Uterus (tissue), 4 donors: Measurements from ENCODE around the gene ZSCAN25. TPM values are rescaled to one million over a fixed set of nuclear protein-coding genes. Genes with fewer than 3 reads are reported as not detected.

Source experiments
- DNase-seq, 2 donors: peaks; one replicate each; pipeline ENCODE4 v3.0.0-alpha.2; 2019 to 2020
- H3K27ac ChIP-seq, 2 donors: fragments of 200-600 bp; sonication (generic); 1 replicate in 1 of 2; 2 replicates in 1 of 2; pipeline ENCODE4 v1.5.1; 2016 to 2018
- H3K27me3 ChIP-seq, 2 donors: fragments of 200-600 bp; sonication (generic); one replicate each; pipeline ENCODE4 v1.5.1; 2018 to 2019; ENCODE audit warnings: control low read depth in 1 of 2
- H3K36me3 ChIP-seq, 2 donors: fragments of 200-600 bp; sonication (generic); one replicate each; pipeline ENCODE4 v1.5.1; 2019; ENCODE audit warnings: control low read depth in 1 of 2
- H3K4me1 ChIP-seq, 2 donors: fragments of 200-600 bp; sonication (generic); one replicate each; pipeline ENCODE4 v1.5.1; 2018 to 2019; ENCODE audit warnings: control low read depth in 1 of 2
- H3K4me3 ChIP-seq, 2 donors: fragments of 200-600 bp; sonication (generic); 1 replicate in 1 of 2; 2 replicates in 1 of 2; pipeline ENCODE4 v1.5.1; 2018 to 2019; ENCODE audit warnings: mild to moderate bottlenecking in 1 of 2
- H3K9me3 ChIP-seq, 2 donors: fragments of 200-600 bp; sonication (generic); one replicate each; pipeline ENCODE4 v1.5.1; 2019; ENCODE audit warnings: control low read depth in 1 of 2
- CTCF ChIP-seq, 4 experiments: fragments of 200-600 bp in 2 of 4; fragments of 450-650 bp in 2 of 4; sonication (generic) in 2 of 4; IDR thresholded peaks; one replicate each; pipeline ENCODE4 v1.5.1; 2016 to 2019; ENCODE audit warnings: antibody characterized with exemption in 4 of 4, mild to moderate bottlenecking in 2 of 4, moderate library complexity in 1 of 4
- POLR2A ChIP-seq, 2 donors: fragments of 450-650 bp; IDR thresholded peaks; one replicate each; pipeline ENCODE4 v1.6.1; 2016; ENCODE audit warnings: antibody characterized with exemption in 2 of 2, mild to moderate bottlenecking in 1 of 2, moderate library complexity in 1 of 2
- intact Hi-C: fragments of 100-400 bp; cut with DNase I; formaldehyde crosslinking; loops from one replicate; pipeline ENCODE4 v1.15.1; 2023; ENCODE audit warnings: low total_unique reads
- total RNA-seq, 4 donors: library from RNA; depleted of rRNA in 3 of 4; stranded (reverse); fragments of >200 nt in 3 of 4; gene quantifications; one replicate each; pipeline versions ENCODE4 v1.1.0 to v1.2.4, GENCODE V29; 2014 to 2023
- donor health status: DM: yes; HTN: yes; CAD: no.

ZSCAN25 gene
- total RNA-seq, 4 donors from 2014 or later: 6.8 to 26.9 (median 22.8) TPM

- H3K27ac ChIP-seq: no peak overlapping the region
- TF ChIP-seq CTCF (IDR thresholded peaks at IDR 0.05) (no peak), POLR2A (IDR thresholded peaks at IDR 0.05) (no peak)
- H3K4me3 ChIP-seq: no peak overlapping the region
- no peaks in the 10 kb centered on the region for H3K9me3 ChIP-seq
- intact Hi-C loops: no loop called here
- H3K36me3 ChIP-seq: no peaks in the 10 kb centered on the region
- DNase-seq: no peak
- no peaks in the 10 kb centered on the region for H3K4me1 ChIP-seq
- no peaks in the 10 kb centered on the region for H3K27me3 ChIP-seq
Measured at GRCh38 chr7:99665312-99666012, 48.7 kb downstream of the ZSCAN25 start.

GRCh38 chr7:99666013-99666395 is 49.3 kb downstream of the ZSCAN25 start:
- Histone ChIP-seq H3K9me3 (no peaks in the 10 kb centered on the region), H3K27ac (no peak overlapping the region), H3K36me3 (no peaks in the 10 kb centered on the region), H3K4me3 (no peak overlapping the region), H3K4me1 (no peaks in the 10 kb centered on the region), H3K27me3 (no peaks in the 10 kb centered on the region)
- DNase-seq: no peak
- TF ChIP-seq POLR2A (IDR thresholded peaks at IDR 0.05) (no peak), CTCF (IDR thresholded peaks at IDR 0.05) (no peak)
- intact Hi-C loops: no loop called here

GRCh38 chr7:99667179-99667578 is 50.4 kb downstream of the ZSCAN25 start:
- no peak overlapping the region for H3K4me3 ChIP-seq
- intact Hi-C loops: no loop called here
- H3K27me3 ChIP-seq: no peaks in the 10 kb centered on the region
- H3K4me1 ChIP-seq: no peaks in the 10 kb centered on the region
- no peak overlapping the region for H3K27ac ChIP-seq
- H3K9me3 ChIP-seq: no peaks in the 10 kb centered on the region
- DNase-seq: no peak
- no peaks in the 10 kb centered on the region for H3K36me3 ChIP-seq
- TF ChIP-seq POLR2A (IDR thresholded peaks at IDR 0.05) (no peak), CTCF (IDR thresholded peaks at IDR 0.05) (no peak)

GRCh38 chr7:99668541-99668940 is 51.8 kb downstream of the ZSCAN25 start:
- Histone ChIP-seq H3K9me3 (no peaks in the 10 kb centered on the region), H3K27me3 (no peaks in the 10 kb centered on the region), H3K4me3 (no peak overlapping the region), H3K4me1 (no peaks in the 10 kb centered on the region), H3K27ac (no peak overlapping the region), H3K36me3 (no peaks in the 10 kb centered on the region)
- intact Hi-C loops: no loop called here
- no peak for DNase-seq
- no peak for TF ChIP-seq POLR2A (IDR thresholded peaks at IDR 0.05)
- TF ChIP-seq CTCF (IDR thresholded peaks at IDR 0.05): no peak

GRCh38 chr7:99669782-99670181 is 53.0 kb downstream of the ZSCAN25 start:
- intact Hi-C loops: no loop called here
- no peak overlapping the region for H3K27ac ChIP-seq
- no peaks in the 10 kb centered on the region for H3K9me3 ChIP-seq

More at GRCh38 chr7:99669782-99670181, 53.0 kb downstream of the ZSCAN25 start:
- Histone ChIP-seq H3K4me3 (no peak overlapping the region), H3K27me3 (no peaks in the 10 kb centered on the region), H3K36me3 (no peaks in the 10 kb centered on the region), H3K4me1 (no peaks in the 10 kb centered on the region)
- no peak for DNase-seq
- no peak for TF ChIP-seq POLR2A (IDR thresholded peaks at IDR 0.05)
- no peak for TF ChIP-seq CTCF (IDR thresholded peaks at IDR 0.05)
